HG02678 (cell line): Measurements from ENCODE around the gene HHAT.
A peak's percentile ranks its signal among the peaks of the same experiment; 100 is the strongest.
"Not testable (repeated sequence)": the region's sequence is repeated elsewhere in the genome, so short reads cannot be mapped to it uniquely, and the experiment has no call there.

Source experiments
- ATAC-seq: cut with Tn5 transposase; IDR thresholded peaks from one replicate; pipeline ENCODE4 v1.9.1; 2021; ENCODE audit warnings: mild to moderate bottlenecking, moderate library complexity; ENCODE audit not compliant: unreplicated experiment

Gene HHAT

GRCh38 chr1:210354305-210354704 lies 25.6 kb downstream of the HHAT start:
- ATAC-seq, result not testable (repeated sequence)

- no peak for ATAC-seq
Observed at GRCh38 chr1:210358626-210359025, 29.9 kb downstream of the HHAT start.

- no peak for ATAC-seq
Observed at GRCh38 chr1:210359255-210359654, 30.6 kb downstream of the HHAT start.

- ATAC-seq, result no peak
Observed at GRCh38 chr1:210360852-210361477, 32.3 kb downstream of the HHAT start.

- ATAC-seq, result no peak
Observed at GRCh38 chr1:210361665-210362064, 33.0 kb downstream of the HHAT start.

- no peak for ATAC-seq
Observed at GRCh38 chr1:210362526-210362925, 33.8 kb downstream of the HHAT start.

GRCh38 chr1:210363119-210363518 lies 34.4 kb downstream of the HHAT start:
- no peak for ATAC-seq

- no peak for ATAC-seq
Observed at GRCh38 chr1:210364479-210364878, 35.8 kb downstream of the HHAT start.

GRCh38 chr1:210366767-210367166 lies 38.1 kb downstream of the HHAT start:
- no peak for ATAC-seq

- no peak for ATAC-seq
Observed at GRCh38 chr1:210367566-210367965, 38.9 kb downstream of the HHAT start.

- ATAC-seq, result no peak
Observed at GRCh38 chr1:210369425-210369824, 40.7 kb downstream of the HHAT start.

GRCh38 chr1:210371916-210372315 lies 43.2 kb downstream of the HHAT start:
- ATAC-seq, result no peak

- ATAC-seq, result no peak
Observed at GRCh38 chr1:210372491-210372890, 43.8 kb downstream of the HHAT start.

GRCh38 chr1:210372931-210373627 lies 44.4 kb downstream of the HHAT start:
- no peak for ATAC-seq

GRCh38 chr1:210373628-210373877 lies 44.9 kb downstream of the HHAT start:
- no peak for ATAC-seq

GRCh38 chr1:210373878-210374599 lies 45.3 kb downstream of the HHAT start:
- ATAC-seq, result peak; percentile 67

- no peak for ATAC-seq
Observed at GRCh38 chr1:210374600-210374953, 45.9 kb downstream of the HHAT start.

- no peak for ATAC-seq
Observed at GRCh38 chr1:210376836-210377372, 48.2 kb downstream of the HHAT start.

GRCh38 chr1:210377731-210378333 lies 49.1 kb downstream of the HHAT start:
- ATAC-seq, result no peak

- ATAC-seq, result no peak
Observed at GRCh38 chr1:210378736-210379135, 50.0 kb downstream of the HHAT start.

GRCh38 chr1:210381934-210382333 lies 53.2 kb downstream of the HHAT start:
- ATAC-seq, result no peak

- ATAC-seq, result no peak
Observed at GRCh38 chr1:210384625-210385024, 55.9 kb downstream of the HHAT start.
